Metanephros (tissue), 2 donors: ENCODE results near the gene FURIN. TPM values are rescaled to one million over a fixed set of nuclear protein-coding genes. Genes with fewer than 3 reads are reported as not detected.

Experiments used
- small RNA-seq: library from RNA; depleted of rRNA; stranded (forward); fragments of <200 nt; gene quantifications from one replicate; pipeline ENCODE3, GENCODE V24; 2014; ENCODE audit warnings: low replicate concordance
- total RNA-seq: library from RNA; depleted of rRNA; stranded (reverse); fragments of >200 nt; gene quantifications from one replicate; pipeline ENCODE4 v1.2.3, GENCODE V29; 2014

FURIN gene
- total RNA-seq: 54.8 TPM

DNA sequence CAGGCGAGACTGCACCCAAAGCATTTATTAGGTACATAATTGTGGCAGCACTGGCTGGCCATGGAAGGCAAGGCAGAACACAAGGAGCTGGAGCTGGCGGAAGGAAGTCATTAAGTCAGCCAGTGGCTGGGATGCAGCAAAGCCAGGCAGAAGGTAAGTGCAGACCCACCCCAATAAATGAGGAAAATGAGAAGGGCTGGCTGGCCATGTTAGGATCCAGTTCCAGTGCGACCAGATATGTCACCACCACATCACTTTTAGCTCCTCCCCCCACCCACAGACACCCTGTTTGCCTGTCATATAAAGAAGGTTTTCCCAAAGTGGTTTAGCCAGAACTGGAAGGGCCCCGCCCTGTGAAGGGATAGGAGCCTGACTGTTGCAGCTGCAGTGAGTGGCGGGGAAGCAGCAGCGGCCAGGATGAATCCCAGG lies at the start of gene FURIN:
Gene FURIN (plus strand): TSS at position 328 of the 429 bp plus-strand sequence. CDS start 7,153 bp downstream, outside the sequence.

DNA sequence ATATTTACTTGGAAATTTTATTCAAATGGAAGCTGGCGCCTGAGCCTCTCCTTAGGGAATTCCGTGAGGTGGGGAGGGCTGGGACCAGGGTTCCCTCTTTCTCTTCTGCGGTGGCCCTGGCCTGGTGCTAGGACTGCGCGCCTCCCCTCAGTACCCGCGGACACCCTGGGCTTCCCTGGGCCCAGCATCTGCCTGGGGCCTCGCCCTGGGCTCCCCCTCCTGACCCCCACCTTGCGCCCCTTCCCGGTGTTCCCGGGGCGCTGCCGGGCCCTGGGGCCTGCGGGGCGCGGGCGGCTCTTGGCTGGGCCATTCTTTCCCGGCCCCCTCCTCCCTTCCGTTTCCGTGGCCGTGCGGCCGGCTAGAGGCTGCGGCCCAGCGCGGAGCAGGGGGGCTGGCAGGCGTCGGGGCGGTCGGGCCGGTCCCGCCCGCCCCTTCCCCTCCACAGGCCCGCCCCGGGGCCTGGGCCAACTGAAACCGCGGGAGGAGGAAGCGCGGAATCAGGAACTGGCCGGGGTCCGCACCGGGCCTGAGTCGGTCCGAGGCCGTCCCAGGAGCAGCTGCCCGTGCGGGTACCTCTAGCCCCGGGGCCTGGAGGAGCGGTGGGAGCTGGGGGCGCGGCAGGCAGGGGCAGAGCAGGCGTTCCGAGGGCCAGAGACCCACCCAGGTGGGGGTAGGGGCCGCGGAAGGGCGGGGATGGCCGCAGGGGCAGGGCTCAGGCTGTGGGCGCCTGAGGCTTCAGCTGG lies 15.8 kb downstream of the FURIN start, which contains the start of gene FES:
Gene FES (plus strand): TSS at position 529 of the 743 bp plus-strand sequence. CDS start 542 bp downstream, outside the sequence.

GRCh38 chr15:90902840-90903732 lies 34.7 kb downstream of the FURIN start, which contains the start of gene MAN2A2:
MAN2A2 (plus strand) TSS chr15:90903302; CDS start chr15:90904208, 906 bp downstream.

GRCh38 chr15:90931828-90932659 lies 63.7 kb downstream of the FURIN start, which contains the start of gene HDDC3:
HDDC3 (minus strand) TSS chr15:90932549; CDS start chr15:90932540, 9 bp downstream.

Small RNAs within 50 kb of the gene (small RNA-seq; reads per million reads assigned to genes)
- gene RN7SL363P: not detected

Other genes with a start within 250 kb of the FURIN start
- 6.5 TPM for gene BLM, start 151.2 kb upstream of the FURIN start, total RNA-seq
- gene FES, start 15.9 kb downstream of the FURIN start, total RNA-seq: 52.4 TPM
- 45.9 TPM for gene MAN2A2, start 34.7 kb downstream of the FURIN start, total RNA-seq
- 11.5 TPM for gene HDDC3, start 64.0 kb downstream of the FURIN start, total RNA-seq
- gene UNC45A, start 66.7 kb downstream of the FURIN start, total RNA-seq: 79.9 TPM
- 11.0 TPM for gene RCCD1, start 86.3 kb downstream of the FURIN start, total RNA-seq
- gene PRC1, start 125.9 kb downstream of the FURIN start, total RNA-seq: 63.2 TPM
- gene VPS33B, start 154.0 kb downstream of the FURIN start, total RNA-seq: 5.5 TPM
- 2.1 TPM for gene SV2B, start 231.7 kb downstream of the FURIN start, total RNA-seq